CD4-positive, alpha-beta T cell treated with Interleukin-12 subunit alpha and Interleukin-12 subunit beta, for 1 hour (primary cell): ENCODE measurements around the gene FAF1.
A peak's percentile ranks its signal among the peaks of the same experiment; 100 is the strongest.
"Not testable (repeated sequence)": the region's sequence is repeated elsewhere in the genome, so short reads cannot be mapped to it uniquely, and the experiment has no call there.

Experiments
- DNase-seq: peaks from one replicate; pipeline ENCODE4 v3.0.0-alpha.2; 2020

The FAF1 gene

DNA sequence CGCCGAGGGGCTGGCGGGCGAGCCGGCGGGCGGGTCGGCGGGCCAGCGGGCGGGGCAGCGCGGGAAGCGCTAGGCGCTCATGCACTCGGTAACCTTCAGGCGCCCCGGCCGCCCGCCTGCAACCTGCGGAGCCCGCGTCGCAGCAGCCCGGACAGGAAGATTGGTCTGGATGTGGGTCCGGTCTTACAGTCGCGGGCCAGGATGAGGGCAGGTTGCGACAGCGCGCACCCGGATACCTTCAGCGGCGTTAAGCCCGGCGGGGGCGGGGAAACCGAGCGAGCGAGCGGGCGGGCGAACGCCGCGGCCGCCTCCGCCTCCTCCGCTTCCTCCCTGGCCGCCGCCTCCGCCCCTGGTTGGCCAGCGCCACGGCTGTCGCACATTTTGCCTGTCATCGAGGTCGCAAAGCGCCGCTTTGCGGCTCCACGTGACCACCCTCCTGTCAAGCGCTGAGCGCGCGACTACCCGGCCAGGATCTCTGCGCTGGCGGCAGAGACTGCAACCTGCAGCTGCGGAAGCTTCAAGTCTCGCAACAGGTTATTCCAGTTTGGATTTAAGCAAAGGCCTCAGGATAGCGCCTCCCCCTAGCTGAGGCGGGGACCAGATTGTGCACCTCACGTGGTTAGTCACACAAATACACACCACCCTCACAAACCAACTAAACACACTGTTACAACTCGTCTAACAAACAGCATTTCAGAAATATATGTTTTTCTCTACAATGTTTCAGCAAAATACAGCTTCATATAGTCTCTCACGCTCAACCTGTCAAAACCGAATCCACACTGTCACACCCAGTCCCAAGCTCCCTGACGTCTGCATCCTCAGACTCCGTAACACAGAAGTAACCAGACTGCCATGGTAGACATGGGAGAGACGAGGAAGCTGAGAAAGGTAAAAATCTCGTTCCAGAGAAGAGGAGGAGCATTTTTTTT lies at the start of gene FAF1:
FAF1 (minus strand) TSS at position 355 of the 932 bp plus-strand sequence. CDS start 456 bp downstream, outside the sequence.
- peak; percentile 98 for DNase-seq

- DNase-seq = no peak
Measured at GRCh38 chr1:51009381-51009780, 49.3 kb upstream of the FAF1 start.

DNA sequence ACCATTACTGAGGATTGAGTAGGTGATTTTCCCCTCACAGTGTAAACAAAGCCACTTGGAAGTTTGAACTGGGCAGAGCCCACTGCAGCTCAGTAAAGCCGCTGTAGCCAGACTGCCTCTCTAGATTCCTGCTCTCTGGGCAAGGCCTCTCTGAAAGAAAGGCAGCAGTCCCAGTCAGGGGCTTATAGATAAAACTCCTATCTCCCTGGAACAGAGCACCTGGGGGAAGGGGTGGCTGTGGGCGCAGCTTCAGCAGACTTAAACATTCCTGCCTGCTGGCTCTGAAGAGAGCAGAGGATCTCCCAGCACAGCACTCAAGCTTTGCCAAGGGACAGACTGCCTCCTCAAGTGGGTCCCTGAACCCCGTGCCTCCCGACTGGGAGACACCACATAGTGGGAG lies 45.5 kb upstream of the FAF1 start:
- DNase-seq = not testable (repeated sequence)

DNA sequence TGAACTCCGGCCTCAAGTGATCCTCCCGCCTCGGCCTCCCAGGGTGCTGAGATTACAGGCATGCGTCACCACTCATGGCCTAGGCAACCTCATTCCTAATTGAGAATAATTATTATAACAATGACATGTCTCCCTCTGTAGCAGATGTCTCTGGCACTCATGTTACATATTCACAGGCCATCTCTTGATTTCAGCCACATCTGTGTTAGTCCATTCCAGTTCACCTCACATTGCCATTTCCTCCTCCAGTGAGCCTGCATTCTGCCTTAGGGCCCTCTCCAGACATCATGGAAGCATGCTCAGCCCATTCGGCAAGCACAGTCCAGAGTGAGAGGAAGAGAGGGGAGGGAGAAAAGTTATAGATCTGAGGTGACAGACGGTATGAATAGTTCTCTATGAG lies 42.4 kb upstream of the FAF1 start:
- no peak for DNase-seq

GRCh38 chr1:51000651-51001050 lies 40.6 kb upstream of the FAF1 start:
- no peak for DNase-seq

DNA sequence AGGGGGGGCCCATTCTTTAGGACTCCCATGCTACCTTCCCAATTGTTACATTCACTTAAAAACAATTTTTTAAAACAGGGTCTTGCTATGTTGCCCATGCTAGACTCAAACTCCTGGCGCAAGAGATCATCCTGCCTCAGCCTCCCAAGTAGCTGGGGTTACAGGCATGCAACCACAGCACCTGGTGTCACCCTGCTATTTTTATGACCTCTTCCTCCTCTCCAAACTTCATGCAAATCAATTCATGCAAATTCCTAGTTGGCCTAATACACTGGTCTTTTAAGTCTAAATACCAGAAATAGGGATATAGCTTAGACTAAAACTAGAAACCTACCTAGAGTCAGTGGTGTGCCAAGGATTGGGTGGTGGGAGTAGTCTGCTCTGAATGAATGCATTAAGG lies 40.1 kb upstream of the FAF1 start:
- no peak for DNase-seq

DNA sequence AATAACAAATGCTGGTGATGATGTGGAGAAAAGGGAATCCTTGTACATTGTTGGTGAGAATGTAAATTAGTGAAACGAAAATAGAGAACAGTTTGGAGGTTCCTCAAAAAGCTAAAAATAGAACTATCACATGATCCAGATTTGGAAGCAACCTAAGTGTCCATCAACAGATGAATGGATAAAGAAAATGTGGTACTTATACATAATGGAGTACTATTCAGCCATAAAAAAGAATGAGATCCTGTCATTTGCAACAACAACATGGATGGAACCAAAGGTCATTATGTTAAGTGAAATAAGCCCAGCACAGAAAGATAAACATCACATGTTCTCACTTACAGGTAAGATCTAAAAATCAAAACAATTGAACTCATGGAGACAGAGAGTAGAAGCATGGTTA lies 39.3 kb upstream of the FAF1 start:
- not testable (repeated sequence) for DNase-seq

GRCh38 chr1:50996083-50996482 lies 36.0 kb upstream of the FAF1 start:
- no peak for DNase-seq

- DNase-seq = no peak
Measured at GRCh38 chr1:50995651-50996050, 35.6 kb upstream of the FAF1 start.

DNA sequence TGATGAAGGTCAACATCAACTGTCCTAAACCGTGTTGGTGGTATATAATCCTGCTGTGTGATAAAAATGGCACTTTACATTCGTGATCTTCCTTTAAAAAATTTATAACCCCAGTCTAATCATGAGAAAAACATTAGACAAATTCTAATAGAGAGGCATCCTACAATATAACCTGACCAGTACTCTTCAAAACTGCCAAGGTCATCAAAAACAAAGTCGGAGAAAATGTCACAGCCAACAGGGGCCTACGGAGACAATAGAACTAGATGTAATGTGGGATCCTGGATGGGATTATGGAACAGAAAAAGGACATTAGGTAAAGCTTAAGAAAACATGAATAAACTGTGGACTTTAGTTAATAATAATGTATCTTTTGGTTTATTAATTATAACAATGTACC lies 34.9 kb upstream of the FAF1 start:
- DNase-seq = no peak

- no peak for DNase-seq
Measured at GRCh38 chr1:50993645-50994044, 33.6 kb upstream of the FAF1 start.

DNA sequence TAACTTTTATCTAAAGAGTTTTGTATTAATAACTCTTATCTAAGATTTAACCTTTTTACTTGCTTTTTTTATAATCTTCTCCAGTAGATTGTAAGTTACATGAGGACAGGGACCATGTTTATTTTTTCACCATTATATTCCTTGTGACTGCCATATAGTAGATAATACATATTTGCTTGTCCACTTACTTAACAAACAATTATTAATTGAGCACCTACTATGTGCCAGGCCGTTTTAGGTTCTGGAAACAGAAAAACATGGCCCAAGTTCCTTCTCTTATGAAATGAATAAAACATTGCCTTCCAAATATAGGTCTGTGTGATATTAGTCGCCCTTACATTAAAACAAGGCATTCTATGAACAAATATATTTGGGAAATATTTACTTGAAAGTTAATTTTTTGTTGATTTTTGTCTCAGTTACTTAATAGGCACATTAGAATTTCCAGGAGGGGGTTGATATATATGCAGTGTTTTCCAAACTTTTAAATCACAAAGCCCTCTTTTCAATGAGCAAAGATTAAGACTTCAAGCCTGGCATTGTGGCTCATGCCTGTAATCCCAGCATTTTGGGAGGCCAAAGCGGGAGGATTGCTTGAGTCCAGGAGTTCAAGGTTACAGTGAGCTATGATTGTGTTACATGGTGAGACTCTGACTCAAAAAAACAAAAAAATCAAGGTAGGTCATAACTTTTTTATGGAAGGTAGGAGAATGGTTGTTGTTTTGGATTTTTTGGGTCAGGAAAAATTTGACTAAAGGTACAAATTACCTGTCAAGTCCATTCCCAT lies 32.7 kb upstream of the FAF1 start:
- DNase-seq = no peak

DNA sequence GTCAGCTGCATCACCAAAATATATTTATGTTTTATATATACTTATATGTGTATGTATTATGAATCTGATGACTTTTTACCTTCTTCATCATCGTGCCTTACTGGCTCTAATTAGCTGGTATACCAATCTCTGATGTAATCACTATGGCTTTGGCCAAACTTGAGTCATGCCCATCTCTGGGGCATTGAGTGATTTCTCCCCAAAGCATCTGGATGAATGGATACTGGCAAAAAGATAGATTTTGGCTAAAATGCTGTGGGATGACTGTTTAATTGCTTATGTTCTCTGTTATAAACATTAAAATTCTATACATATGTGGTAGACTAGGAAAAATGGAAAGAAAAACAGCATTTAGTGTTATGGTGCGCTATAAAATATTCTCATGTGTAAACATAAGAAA lies 29.6 kb upstream of the FAF1 start:
- DNase-seq = no peak

DNA sequence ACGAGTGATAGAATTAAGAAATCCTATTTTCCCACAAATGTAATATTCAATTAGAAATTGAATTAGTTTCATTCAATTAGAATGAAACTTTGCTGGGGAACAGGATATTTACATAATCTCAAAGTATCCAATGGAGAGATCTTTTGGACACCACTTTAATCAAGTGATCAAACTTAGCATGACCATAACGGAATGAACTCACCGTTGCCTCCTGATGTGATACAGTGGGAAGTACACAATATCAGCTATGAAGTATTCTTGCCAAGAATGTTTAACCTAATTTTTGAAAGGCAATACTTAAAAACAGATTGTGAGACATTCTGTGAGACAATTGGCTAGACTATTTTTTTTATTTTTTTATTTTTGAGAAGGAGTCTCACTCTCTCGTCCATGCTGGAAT lies 26.6 kb upstream of the FAF1 start:
- DNase-seq = no peak

DNA sequence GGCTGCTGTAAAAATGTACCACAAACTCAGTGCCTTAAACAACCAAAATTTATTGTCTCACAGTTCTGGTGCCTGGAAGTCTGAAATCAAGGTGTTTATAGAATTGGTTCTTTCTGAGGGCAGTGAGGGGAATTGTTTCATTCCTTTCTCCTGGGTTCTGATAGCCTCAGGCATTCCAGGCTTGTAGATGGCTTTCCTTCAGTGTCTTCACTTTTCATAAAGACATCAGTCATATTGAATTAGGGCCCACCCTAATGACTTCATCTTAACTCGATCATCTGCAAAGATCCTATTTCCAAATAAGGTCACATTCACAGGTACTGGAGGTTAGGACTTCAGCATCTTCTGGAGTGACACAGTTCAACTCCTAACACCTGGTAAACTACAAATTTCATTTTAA lies 25.0 kb upstream of the FAF1 start:
- DNase-seq = no peak

- DNase-seq = no peak
Measured at GRCh38 chr1:50983219-50983802, 23.2 kb upstream of the FAF1 start.

DNA sequence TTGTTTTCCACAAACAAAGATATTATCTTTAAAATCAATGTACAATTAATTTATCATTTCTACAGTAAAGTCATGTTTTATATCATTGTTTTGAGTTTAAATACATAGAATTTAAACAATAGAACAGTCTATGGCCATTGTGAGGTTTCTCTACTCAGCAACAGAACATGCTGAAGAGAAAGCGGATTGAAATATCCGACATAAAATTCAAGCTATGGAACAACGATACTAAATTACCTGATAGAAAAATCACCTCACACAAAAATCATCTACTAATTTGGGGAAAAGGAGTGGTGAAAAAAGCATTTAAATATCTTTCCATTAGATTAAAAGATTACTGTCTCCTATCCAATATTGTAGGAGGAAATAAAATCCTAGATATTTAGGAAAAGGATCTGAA lies 22.5 kb upstream of the FAF1 start:
- no peak for DNase-seq

DNA sequence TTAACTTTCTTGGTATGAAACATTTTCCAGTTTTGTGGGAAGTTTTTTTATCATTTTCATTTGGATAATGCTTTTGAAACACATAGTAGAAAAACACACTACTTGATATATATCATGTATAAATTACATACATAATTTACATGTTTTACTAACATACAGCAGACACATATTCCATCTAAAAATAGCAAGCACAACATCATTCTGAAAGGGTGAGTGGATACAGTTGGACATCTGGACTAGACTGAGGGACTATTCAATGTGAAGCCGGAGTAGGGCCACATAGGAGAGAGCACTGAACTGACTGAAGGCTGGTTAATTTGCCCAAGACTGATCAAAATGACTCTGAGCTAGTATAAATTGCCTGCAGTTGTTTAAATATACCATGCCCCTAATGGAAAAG lies 21.7 kb upstream of the FAF1 start:
- no peak for DNase-seq

DNA sequence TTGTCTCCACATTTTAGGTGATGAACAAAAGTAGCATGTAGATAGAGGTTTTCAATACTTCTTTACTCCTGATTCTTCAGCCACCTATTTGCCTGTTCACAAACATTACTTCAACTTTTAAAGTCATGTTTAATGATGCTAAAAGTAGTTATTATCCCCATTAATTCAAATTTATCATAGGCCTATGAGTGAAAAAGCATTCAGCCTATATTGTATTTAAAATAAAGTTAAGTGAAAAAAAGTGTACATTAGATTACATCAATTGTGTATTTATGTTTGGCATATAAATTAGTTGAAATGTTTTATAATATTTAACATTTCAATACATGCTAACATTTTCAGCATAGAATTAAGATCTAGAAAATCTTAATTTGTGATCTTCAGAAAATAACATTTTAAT lies 20.4 kb upstream of the FAF1 start:
- DNase-seq = no peak

GRCh38 chr1:50979937-50980336 lies 19.9 kb upstream of the FAF1 start:
- DNase-seq = no peak

DNA sequence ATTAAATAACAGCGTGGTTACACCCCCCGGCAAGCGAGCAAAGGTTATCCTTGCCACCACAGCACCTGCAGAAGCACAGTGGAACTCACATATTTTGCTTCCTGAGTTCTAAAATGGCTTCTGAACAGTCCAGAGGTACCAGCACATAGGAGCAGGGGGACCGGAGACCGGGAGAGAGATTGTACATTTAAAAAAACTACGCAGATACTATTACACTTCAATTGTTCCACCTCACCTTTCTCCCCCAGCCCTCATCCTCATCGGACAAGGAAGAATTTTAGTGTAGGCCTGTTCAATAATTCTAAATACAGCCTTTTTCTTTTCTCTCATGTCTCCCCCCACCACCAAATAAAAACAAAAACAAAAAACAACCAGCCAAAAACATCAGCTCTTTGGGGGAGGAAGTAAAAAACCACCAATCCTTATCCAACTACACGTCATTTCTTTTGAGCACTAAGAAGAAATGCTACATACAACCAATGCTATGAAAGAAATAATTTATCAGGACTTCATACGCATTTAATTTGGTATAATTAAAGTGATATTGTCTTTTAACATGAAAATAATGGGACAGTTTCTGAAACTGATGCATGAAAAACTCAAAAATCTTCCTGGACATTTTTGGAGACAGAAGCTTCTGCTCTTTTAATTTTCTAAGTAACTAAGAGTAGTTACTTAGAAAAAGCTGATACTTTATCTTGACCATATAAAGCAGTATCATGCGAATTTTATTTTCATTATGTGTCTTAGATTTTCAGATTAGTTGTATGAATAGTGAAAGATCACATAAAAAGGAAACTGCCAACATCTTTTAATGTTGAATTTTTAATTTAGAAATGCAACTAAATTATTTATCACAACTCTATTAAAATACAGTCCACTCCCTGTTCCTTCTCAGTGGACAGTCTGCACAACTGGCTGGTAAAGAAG lies 19.1 kb upstream of the FAF1 start:
- peak; percentile 34 for DNase-seq

GRCh38 chr1:50978144-50978851 lies 18.2 kb upstream of the FAF1 start:
- DNase-seq = peak; percentile 30
